ENCODE data around the gene ZFYVE28.

Gene ZFYVE28

DNA sequence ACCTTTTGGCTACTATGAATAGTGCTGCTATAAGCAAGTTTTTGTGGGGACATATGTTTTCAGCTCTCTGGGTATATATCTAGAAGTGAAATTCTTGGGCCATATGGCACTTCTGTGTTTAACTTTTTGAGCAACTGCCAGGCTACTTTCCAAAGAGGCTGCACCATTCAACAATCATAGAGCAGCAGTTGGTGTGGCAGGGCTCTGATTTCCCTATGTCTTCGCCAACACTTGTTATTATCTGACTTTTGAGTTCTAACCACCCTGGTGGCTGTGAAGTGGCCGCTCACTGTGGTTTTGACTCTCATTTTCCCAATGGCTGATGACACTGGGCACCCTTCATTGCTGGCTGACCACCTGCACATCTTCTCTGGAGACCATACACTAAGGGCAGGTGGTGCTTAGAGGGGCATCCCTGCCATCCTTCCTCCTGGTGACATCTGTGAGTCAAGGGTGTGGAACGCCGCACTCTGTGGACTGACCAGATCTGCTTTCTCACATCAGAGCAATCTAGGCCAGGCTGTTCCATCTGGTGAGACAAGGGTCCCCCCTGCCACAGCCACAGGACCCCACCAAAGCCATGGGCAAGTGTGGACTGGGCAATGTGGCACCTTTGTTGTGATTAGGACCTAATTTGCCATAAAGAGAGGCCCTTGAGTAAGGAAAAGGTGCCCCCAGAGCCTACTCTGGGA, 49.6 kb downstream of the ZFYVE28 start:
- no peak for DNase-seq (ENCODE audit: low read depth, low spot score)

- DNase-seq (ENCODE audit: low read depth, low spot score): no peak
Observed at GRCh38 chr4:2367626-2368025, 50.8 kb downstream of the ZFYVE28 start.

DNA sequence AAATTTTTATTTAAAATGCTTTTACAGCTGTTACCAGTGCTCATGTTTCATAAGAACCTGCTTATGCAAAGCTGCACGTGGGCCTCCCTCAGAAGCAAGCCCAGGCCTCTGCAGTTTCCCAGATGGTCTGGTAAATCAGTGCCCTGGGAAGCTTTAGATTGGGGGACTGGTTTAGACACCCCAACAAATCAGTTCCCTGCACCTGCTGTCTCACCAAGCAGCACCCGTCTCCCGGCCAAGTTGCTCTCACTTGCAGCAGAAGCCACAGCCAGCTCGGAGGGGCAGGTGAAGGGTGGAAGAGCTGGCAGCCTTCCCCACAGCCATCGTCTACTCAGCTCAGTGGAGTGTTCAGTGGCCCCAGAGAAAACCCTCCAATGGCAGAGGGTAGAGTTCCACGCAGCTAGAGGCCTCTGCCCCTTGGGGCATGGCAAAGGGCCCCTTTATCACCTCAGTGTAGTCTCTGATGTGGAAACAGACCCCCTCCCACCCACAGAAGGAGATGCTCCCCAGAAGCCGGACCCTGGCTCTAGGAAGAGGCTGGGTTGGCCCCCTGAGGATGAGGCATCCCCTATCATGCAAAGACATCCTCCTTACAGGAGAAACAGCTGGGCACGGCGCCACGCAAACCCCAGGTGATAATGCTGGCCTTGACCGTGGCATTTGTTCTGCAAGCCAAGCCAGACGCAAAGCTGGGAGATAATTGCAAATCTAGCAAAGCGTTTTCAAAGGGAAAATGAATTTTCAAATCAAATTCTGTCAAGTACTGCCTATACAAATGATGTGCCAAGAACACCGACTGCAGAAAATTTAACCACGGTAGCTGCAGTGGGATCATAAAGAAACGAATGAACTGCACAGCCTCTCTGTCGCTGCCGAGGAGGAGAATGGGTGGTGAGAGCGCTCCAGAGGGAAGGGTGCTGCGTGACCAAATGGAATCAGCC, 51.9 kb downstream of the ZFYVE28 start:
- no peak for DNase-seq (ENCODE audit: low read depth, low spot score)

- DNase-seq (ENCODE audit: low read depth, low spot score): no peak
Observed at GRCh38 chr4:2365913-2366210, 52.6 kb downstream of the ZFYVE28 start.

DNA sequence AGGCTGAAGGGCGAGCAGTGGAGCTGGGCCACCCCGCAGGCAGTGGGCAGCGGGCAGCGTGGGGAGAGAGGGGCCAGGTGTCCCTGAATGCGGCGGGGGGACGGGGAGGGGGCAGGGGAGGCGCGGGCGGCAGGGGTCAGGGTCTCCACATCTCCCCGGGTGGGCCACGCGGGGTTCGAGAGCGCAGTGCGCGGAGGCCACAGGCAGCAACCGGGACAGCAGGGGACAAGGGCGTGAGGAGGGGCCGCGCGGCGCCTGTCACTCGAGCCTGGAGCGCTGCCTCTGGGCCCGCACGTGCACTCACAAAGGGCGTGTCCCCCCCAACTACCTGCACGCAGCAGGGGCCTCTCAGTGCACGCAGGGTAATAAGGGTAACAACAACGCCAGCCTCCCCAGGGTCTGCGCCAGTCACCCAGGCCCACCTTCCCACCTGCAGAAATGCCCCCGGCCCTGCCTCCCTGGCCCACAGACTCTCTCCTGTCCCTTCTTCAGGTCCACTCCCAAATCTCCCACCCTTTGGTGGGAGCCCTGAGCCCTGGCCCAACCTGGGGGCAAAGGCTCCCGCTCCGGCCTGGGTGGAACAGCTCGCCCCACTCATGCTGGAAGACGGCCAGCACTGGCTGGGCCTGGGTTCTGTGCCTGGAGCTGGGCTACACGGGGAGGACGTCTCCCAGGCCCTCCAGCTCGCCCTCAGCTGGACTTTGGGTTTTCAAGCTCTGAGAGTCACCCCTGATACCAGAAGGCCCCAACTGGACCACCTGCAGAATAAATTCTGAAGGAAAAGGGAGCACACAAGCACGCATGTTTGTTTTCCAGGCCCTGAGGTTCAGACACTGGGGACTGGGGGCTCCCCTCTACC, 53.2 kb downstream of the ZFYVE28 start:
- no peak for DNase-seq (ENCODE audit: low read depth, low spot score)

DNA sequence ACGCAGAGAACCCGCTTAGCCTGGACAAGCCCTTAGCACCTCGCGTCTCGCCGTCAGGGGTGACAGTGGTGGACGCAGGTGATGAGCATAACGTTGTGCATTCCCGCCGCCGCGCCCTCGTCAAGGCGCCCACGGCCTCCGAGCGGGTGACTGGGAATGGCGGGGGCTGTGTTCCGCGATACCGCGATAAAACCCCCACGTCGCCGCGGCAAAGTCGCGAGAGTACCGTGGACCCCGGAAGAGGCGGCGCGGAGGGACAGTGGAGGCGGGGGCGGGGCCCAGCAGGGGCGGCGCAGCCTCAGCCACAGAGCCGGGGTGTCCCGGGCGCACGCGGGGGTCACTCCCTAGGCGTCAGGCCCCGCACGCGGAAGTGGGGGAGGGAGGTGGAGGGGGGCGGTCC, 53.8 kb downstream of the ZFYVE28 start:
- no peak for DNase-seq (ENCODE audit: low read depth, low spot score)

- no peak for DNase-seq (ENCODE audit: low read depth, low spot score)
Observed at GRCh38 chr4:2363951-2364653, 54.3 kb downstream of the ZFYVE28 start.

DNA sequence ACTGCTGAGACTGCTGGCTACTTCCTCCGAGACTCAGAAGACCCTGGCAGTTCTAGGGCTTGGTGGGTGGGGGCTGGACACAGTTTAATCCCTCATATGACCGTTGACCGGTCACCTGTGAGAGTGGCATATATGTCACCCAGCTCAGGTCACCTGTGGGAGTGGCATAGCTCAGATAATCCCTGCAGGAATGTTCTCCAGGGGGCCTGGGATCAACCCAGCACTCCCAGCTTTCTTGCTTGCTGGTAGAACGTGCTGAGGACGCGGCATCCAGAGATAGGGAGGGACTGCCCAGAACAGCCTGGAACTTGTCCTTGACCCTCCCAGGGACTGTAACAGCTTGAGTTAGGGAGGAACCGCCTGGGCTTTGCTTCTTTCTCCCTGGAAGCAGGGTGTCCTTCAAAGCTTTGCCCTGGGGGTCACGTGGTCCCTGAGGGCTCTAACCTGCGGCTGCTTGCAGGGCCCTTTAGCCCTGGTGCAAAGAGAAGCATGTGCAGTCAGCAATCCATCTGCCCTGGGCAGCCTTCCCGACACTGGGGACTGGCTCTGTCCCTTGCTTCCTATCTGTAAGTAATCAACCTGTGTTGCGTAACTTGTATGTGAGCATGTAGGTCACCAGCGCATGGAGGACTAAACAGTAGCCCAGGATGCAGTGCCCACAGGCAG, 55.3 kb downstream of the ZFYVE28 start:
- DNase-seq (ENCODE audit: low read depth, low spot score): no peak

GRCh38 chr4:2362266-2363055, 56.0 kb downstream of the ZFYVE28 start:
- no peak for DNase-seq (ENCODE audit: low read depth, low spot score)

DNA sequence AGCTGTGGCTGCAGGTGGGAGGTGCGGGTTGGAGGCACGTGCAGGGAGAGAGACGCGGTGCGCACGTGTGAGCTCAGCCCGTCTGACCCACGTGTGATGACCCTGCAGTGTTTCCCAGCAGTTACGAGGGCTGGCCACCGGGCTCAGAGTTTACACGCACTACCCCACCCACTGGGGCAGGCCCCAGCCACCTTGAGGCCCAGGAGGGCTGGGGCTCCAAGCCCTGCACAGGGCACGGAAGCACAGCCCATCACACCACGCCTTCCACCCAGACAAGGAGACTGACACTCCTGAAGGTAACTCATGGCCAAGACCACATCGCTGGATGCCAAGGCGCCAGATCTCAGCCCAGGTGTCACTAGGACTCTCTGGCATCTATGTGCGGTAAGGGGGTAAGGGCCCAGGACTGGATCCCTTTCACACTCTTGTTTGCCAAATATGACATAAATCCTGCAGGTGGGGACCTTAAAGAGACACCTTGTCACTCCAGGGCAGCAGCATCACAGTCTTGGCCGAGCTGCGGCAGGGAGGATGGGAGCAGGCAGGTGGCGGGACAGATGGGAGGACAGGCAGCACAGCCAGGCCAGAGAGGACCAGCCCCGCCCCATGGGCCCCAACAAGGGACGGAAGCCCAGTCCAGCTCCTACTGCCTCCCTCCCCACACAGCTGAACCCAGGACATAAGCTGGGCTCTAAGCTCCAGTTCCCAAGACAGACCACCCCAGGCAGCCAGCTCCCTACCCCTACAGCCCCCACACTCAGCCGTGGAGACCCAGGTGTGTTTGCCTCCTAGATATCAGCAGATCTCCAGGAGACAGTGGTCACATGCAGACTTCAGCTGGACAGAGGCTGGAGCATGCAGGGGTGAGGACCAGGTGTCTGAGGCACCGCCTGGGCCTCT, 56.8 kb downstream of the ZFYVE28 start:
- no peak for DNase-seq (ENCODE audit: low read depth, low spot score)

DNA sequence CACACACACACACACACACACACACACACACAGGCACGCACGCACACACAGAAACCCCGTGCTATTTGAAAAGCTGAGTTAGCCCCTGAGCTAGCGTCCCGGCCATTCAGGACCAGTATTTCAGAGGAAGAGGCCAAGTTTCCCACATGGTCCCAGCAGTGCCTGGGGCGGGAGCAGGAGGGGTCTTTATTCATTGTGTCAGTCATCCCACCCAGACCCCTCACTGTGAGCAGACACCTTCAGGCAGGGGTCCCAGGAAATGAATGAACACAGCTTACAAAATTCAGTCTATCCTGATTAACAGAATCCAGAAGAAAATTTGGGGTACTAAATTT, 58.1 kb downstream of the ZFYVE28 start:
- no peak for DNase-seq (ENCODE audit: low read depth, low spot score)

DNA sequence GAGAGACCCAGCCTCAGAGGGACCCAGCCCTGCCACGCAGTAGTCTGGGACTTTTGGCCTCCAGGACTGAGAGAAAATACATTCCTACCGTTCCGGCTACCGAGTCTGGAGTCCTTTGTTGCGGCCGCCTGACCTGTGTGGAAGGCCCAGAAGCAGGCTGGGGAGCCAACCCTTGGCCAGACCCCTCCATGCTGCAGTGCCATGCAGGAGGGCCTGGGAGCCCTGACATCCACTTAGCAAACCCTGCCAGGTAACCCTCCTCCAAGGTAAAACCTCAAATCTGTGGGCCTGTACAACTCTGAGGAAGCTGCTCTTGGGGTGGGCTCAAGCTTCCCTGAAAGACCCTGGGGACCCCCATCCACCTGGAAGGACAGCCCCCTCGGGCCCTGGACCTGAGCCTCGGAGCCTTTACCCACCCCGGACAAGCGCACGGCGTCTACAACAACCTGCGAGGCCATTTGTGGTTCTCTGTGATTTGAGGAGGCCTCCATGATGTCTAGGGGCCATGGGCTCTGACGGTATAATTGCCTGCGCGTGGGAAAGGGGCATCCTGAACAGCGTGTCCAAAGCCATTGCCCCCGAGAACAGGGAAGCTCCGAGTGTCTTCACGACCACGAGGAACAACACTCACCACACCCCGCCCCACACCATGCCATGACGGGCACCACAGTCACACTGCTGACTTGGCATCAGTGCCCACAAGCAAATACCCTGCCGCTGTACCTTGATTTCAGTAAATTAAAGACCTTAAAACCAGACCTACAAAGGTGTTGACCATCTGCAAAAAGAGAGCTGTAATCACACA, 58.7 kb downstream of the ZFYVE28 start:
- DNase-seq (ENCODE audit: low read depth, low spot score): no peak

DNA sequence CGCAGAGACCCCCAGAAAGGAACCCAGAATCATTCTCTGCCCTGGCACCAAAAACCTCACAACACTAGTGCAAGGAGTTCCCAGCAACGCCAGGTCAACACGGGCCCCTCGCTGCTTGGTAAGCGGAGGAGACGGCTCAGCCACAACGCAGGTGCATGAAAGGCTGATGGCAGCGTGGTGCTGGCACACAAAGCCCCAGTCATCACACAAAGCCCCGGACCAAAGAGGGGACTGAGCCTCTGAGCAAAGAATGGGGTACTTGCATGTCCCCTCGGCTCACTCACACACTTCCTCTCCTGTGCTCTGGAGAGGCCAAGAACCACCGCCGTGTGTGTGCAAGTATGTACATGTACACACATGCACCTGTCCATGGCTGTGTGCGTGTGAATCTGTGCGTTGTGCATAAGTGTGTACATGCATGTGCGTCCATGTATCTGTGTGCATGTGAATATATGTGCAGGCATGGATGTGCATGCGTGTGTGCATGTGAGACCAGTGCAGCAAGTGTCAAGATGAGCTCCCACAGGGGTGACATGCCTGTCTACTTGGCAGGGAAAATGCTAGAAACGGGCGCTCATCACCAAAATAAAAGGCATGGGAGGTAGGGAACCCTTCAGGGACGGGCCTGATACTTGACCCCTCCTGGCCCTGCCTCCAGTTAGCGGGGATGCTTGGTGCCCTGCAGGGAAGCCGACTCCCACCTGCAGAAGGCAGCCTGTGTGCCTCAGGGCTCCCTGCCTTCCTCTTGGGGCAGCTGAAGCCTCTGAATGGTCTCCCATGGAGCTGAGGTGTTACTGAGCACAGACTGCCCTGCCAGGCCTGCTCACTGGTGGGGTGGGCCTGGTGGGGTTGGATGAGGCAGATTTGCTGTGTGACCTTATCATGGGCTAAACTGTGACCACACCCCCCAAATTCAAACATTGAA, 60.4 kb downstream of the ZFYVE28 start:
- DNase-seq (ENCODE audit: low read depth, low spot score): no peak

GRCh38 chr4:2356123-2357069, 62.0 kb downstream of the ZFYVE28 start:
- no peak for DNase-seq (ENCODE audit: low read depth, low spot score)

DNA sequence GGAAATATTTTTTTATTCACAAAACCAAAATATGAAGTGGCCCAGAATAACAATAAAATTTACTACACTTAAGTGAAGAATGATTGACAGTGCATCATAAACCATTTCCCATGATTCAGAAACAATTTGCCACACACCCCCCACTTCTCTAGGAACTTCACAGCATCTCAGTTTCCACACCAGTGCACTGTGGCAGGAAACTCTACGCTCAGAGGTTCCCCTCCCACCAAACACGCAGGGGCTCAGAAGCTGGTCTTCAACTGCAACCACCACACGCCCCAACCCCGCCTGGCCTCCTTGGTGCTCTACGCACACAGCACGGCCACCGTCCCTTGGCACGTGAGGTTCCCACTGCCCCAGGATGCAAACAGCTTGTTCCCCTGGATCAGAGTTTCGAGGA, 63.7 kb downstream of the ZFYVE28 start:
- DNase-seq (ENCODE audit: low read depth, low spot score): no peak

- DNase-seq (ENCODE audit: low read depth, low spot score): no peak
Observed at GRCh38 chr4:2354118-2354517, 64.3 kb downstream of the ZFYVE28 start.

All from brain pericyte (primary cell).